Thymus (tissue), 11 donors: ENCODE measurements around the gene PSMG1. TPM values are rescaled to one million over a fixed set of nuclear protein-coding genes. Genes with fewer than 3 reads are reported as not detected.
A peak's percentile ranks its signal among the peaks of the same experiment; 100 is the strongest.

Experiments used
- DNase-seq, 9 donors: peaks; one replicate each; pipeline ENCODE4 v3.0.0-alpha.2; 2013; ENCODE audit warnings: low spot score in 9 of 9, low read depth in 6 of 9, missing footprints in 1 of 9
- H3K27ac ChIP-seq, 2 donors: one replicate each; pipeline ENCODE4 v1.5.1; 2013; ENCODE audit warnings: control low read depth in 1 of 2, low read depth in 1 of 2, low read length in 1 of 2, mild to moderate bottlenecking in 1 of 2, moderate library complexity in 1 of 2
- H3K27me3 ChIP-seq, 2 donors: one replicate each; pipeline ENCODE4 v1.5.1; 2013; ENCODE audit warnings: low read length in 1 of 2; ENCODE audit not compliant: control insufficient read depth in 2 of 2, insufficient read depth in 1 of 2
- H3K36me3 ChIP-seq, 2 donors: one replicate each; pipeline ENCODE4 v1.5.1; 2013; ENCODE audit warnings: low read length in 1 of 2, mild to moderate bottlenecking in 1 of 2, moderate library complexity in 1 of 2; ENCODE audit not compliant: control insufficient read depth in 2 of 2, insufficient read depth in 2 of 2
- H3K4me1 ChIP-seq, 2 donors: one replicate each; pipeline ENCODE4 v1.5.1; 2013; ENCODE audit warnings: low read length in 2 of 2; ENCODE audit not compliant: control insufficient read depth in 2 of 2, insufficient read depth in 2 of 2
- H3K4me3 ChIP-seq, 2 donors: one replicate each; pipeline ENCODE4 v1.5.1; 2013; ENCODE audit warnings: low read length in 2 of 2, control low read depth in 1 of 2, mild to moderate bottlenecking in 1 of 2
- H3K9me3 ChIP-seq, 2 donors: one replicate each; pipeline ENCODE4 v1.5.1; 2013; ENCODE audit warnings: low read length in 1 of 2, mild to moderate bottlenecking in 1 of 2; ENCODE audit not compliant: control insufficient read depth in 2 of 2, insufficient read depth in 1 of 2
- whole genome bisulfite sequencing: extraction: QIAGEN DNeasy Blood & Tissue Kit; methylation state at CpG from one replicate; pipeline ENCODE4 v1.1.7; 2013; 5-methylcytosine and 5-hydroxymethylcytosine counted together
- polyA plus RNA-seq: library from polyadenylated mRNA; stranded (reverse); fragments of 200-250 nt; gene quantifications from one replicate; pipeline ENCODE4 v1.2.3, GENCODE V29; 2013
- total RNA-seq: library from RNA; stranded (reverse); fragments of 120-200 nt; gene quantifications from one replicate; pipeline ENCODE4 v1.2.4, GENCODE V29; 2013
- donor health status: healthy.

PSMG1 gene
- total and polyA plus RNA-seq, 2 donors, result 41.2 to 57.2 TPM

- 98% methylated on average over 1 of the region's 1 CpG for WGBS
Measured at GRCh38 chr21:39196838-39197237, 13.6 kb upstream of the PSMG1 start.

GRCh38 chr21:39196310-39196709 is 13.1 kb upstream of the PSMG1 start:
- WGBS, result 96% methylated on average over 7 of the region's 7 CpGs
- Histone ChIP-seq H3K9me3 (no peaks in the 10 kb centered on the region), H3K36me3 (peaks cover 29 to 47% of the 10 kb centered on the region in 2 donors), H3K27ac (no peak overlapping the region), H3K4me1 (no peaks in the 10 kb centered on the region), H3K4me3 (no peak overlapping the region), H3K27me3 (no peaks in the 10 kb centered on the region)
- DNase-seq, result no peak

More at GRCh38 chr21:39196838-39197237, 13.6 kb upstream of the PSMG1 start:
- no peaks in the 10 kb centered on the region for H3K9me3 ChIP-seq
- H3K4me3 ChIP-seq, result no peak overlapping the region
- no peaks in the 10 kb centered on the region for H3K4me1 ChIP-seq
- no peak overlapping the region for H3K27ac ChIP-seq
- no peaks in the 10 kb centered on the region for H3K27me3 ChIP-seq
- DNase-seq, result no peak
- H3K36me3 ChIP-seq, result peaks cover 29 to 48% of the 10 kb centered on the region in 2 donors

GRCh38 chr21:39193380-39193779 is 10.1 kb upstream of the PSMG1 start:
- H3K27me3 ChIP-seq, result no peaks in the 10 kb centered on the region
- no peak overlapping the region for H3K27ac ChIP-seq
- H3K4me1 ChIP-seq, result no peaks in the 10 kb centered on the region
- WGBS, result 100% methylated on average over 1 of the region's 1 CpG
- H3K4me3 ChIP-seq, result no peak overlapping the region
- no peaks in the 10 kb centered on the region for H3K9me3 ChIP-seq
- DNase-seq, result no peak
- H3K36me3 ChIP-seq, result peaks cover 12 to 26% of the 10 kb centered on the region in 2 donors

- H3K9me3 ChIP-seq, result no peaks in the 10 kb centered on the region
- no peaks in the 10 kb centered on the region for H3K4me1 ChIP-seq
- no peak overlapping the region for H3K27ac ChIP-seq
- H3K4me3 ChIP-seq, result no peak overlapping the region
- DNase-seq, result no peak
- no peaks in the 10 kb centered on the region for H3K27me3 ChIP-seq
- peaks cover 0 to 5% of the 10 kb centered on the region in 2 donors for H3K36me3 ChIP-seq
Measured at GRCh38 chr21:39189857-39190604, 6.8 kb upstream of the PSMG1 start.

GRCh38 chr21:39188521-39189139 is 5.4 kb upstream of the PSMG1 start:
- Histone ChIP-seq H3K27ac (no peak overlapping the region), H3K27me3 (no peaks in the 10 kb centered on the region), H3K36me3 (no peaks in the 10 kb centered on the region), H3K4me3 (no peak overlapping the region), H3K9me3 (no peaks in the 10 kb centered on the region), H3K4me1 (no peaks in the 10 kb centered on the region)
- WGBS, result 80% methylated on average over 2 of the region's 2 CpGs
- no peak for DNase-seq

GRCh38 chr21:39187141-39187540 is 3.9 kb upstream of the PSMG1 start:
- Histone ChIP-seq H3K4me3 (no peak overlapping the region), H3K36me3 (no peaks in the 10 kb centered on the region), H3K9me3 (no peaks in the 10 kb centered on the region), H3K27ac (no peak overlapping the region), H3K27me3 (no peaks in the 10 kb centered on the region), H3K4me1 (peaks cover under 1 to 1% of the 10 kb centered on the region in 2 donors)
- no peak for DNase-seq
- 97% methylated on average over 5 of the region's 5 CpGs for WGBS

GRCh38 chr21:39186676-39187075 is 3.4 kb upstream of the PSMG1 start:
- Histone ChIP-seq H3K4me1 (peaks cover 3 to 4% of the 10 kb centered on the region in 2 donors), H3K27me3 (no peaks in the 10 kb centered on the region), H3K27ac (no peak overlapping the region), H3K9me3 (no peaks in the 10 kb centered on the region), H3K36me3 (no peaks in the 10 kb centered on the region), H3K4me3 (no peak overlapping the region)
- DNase-seq, result no peak

- no peak for DNase-seq
Measured at GRCh38 chr21:39185157-39185556, 1.9 kb upstream of the PSMG1 start.

GRCh38 chr21:39184050-39184980 is 1.1 kb upstream of the PSMG1 start:
- Histone ChIP-seq H3K27me3 (no peaks in the 10 kb centered on the region), H3K36me3 (peaks cover 0 to 4% of the 10 kb centered on the region in 2 donors), H3K4me1 (peaks cover 3 to 4% of the 10 kb centered on the region in 2 donors), H3K4me3 (peak overlapping the region; percentile 75 to 83), H3K9me3 (no peaks in the 10 kb centered on the region), H3K27ac (peak overlapping the region; percentile 88 to 91)
- WGBS, result 3% methylated on average over 22 of the region's 22 CpGs
- DNase-seq, result peak in 2 of 9 donors; percentile 16 to 30

More at GRCh38 chr21:39185157-39185556, 1.9 kb upstream of the PSMG1 start:
- Histone ChIP-seq H3K9me3 (no peaks in the 10 kb centered on the region), H3K36me3 (no peaks in the 10 kb centered on the region), H3K4me1 (peaks cover 3 to 4% of the 10 kb centered on the region in 2 donors), H3K27ac (no peak overlapping the region), H3K4me3 (no peak overlapping the region), H3K27me3 (no peaks in the 10 kb centered on the region)
- WGBS, result 95% methylated on average over 2 of the region's 2 CpGs
